ENCODE measurements around the gene GEN1.

- TF ChIP-seq CTCF (conservative IDR thresholded peaks at IDR 0.05; ENCODE audit: low read depth, low read length) (no peak), RFX5 (IDR thresholded peaks at IDR 0.05; ENCODE audit: low read depth, low read length) (no peak), POLR2A (IDR thresholded peaks at IDR 0.05; ENCODE audit: low read depth, low read length) (no peak), FOS (IDR thresholded peaks at IDR 0.05; ENCODE audit: low read depth, low read length) (no peak), CHD1 (IDR thresholded peaks at IDR 0.05; ENCODE audit: low read depth, low read length) (no peak), SMC3 (IDR thresholded peaks at IDR 0.05; ENCODE audit: low read depth, low read length) (no peak), BHLHE40 (IDR thresholded peaks at IDR 0.05; ENCODE audit: low read depth, low read length) (no peak), RAD21 (IDR thresholded peaks at IDR 0.05; ENCODE audit: low read length) (no peak), RCOR1 (IDR thresholded peaks at IDR 0.05; ENCODE audit: insufficient replicate concordance, low read length) (no peak), USF2 (IDR thresholded peaks at IDR 0.05; ENCODE audit: low read depth, low read length) (no peak)
These were observed 24.1 kb upstream of the GEN1 start for GRCh38 chr2:17729880-17730279.
